Esophagus squamous epithelium (tissue), 5 donors: Measurements from ENCODE around the gene TM9SF1. TPM values are rescaled to one million over a fixed set of nuclear protein-coding genes. Genes with fewer than 3 reads are reported as not detected.

Experiments used
- DNase-seq: peaks from one replicate; lab custom pipeline; 2025; lab: John Stamatoyannopoulos, UW
- H3K27ac ChIP-seq, 4 donors: fragments of 200-600 bp; sonication (generic); one replicate each; pipeline ENCODE4 v1.5.1; 2016 to 2019; ENCODE audit warnings: mild to moderate bottlenecking in 1 of 4
- H3K27me3 ChIP-seq, 4 donors: fragments of 200-600 bp; sonication (generic); 1 replicate in 3 of 4; 2 replicates in 1 of 4; pipeline versions ENCODE4 v1.5.1 to v1.6.0; 2017 to 2021; ENCODE audit warnings: antibody characterized with exemption in 1 of 4
- H3K36me3 ChIP-seq, 3 donors: fragments of 200-600 bp; sonication (generic); one replicate each; pipeline ENCODE4 v1.5.1; 2016 to 2019
- H3K4me1 ChIP-seq, 3 donors: fragments of 200-600 bp; sonication (generic); one replicate each; pipeline ENCODE4 v1.5.1; 2017 to 2019
- H3K4me3 ChIP-seq, 4 donors: fragments of 200-600 bp; sonication (generic); 1 replicate in 3 of 4; 2 replicates in 1 of 4; pipeline ENCODE4 v1.5.1; 2016 to 2019; ENCODE audit warnings: mild to moderate bottlenecking in 2 of 4, moderate library complexity in 1 of 4
- H3K9me3 ChIP-seq, 3 donors: fragments of 200-600 bp; sonication (generic); one replicate each; pipeline ENCODE4 v1.5.1; 2016 to 2019
- POLR2A ChIP-seq, 4 donors: fragments of 450-650 bp; IDR thresholded peaks; one replicate each; pipeline ENCODE4 v1.6.1; 2017; ENCODE audit warnings: antibody characterized with exemption in 4 of 4, mild to moderate bottlenecking in 4 of 4, moderate library complexity in 3 of 4
- WGBS, 2 donors: methylation state at CpG; one replicate each; pipeline ENCODE4 v1.1.5; 2018; 5-methylcytosine and 5-hydroxymethylcytosine counted together
- intact Hi-C: fragments of 100-400 bp; cut with DNase I; formaldehyde crosslinking; loops from one replicate; pipeline ENCODE4 v1.15.0; 2022
- total RNA-seq, 4 donors: library from RNA; depleted of rRNA; stranded (reverse); fragments of >200 nt; gene quantifications; one replicate each; pipeline ENCODE4 v1.1.0, GENCODE V29; 2016
- TF ChIP-seq, protein P1 (sequence below), 6 experiments: fragments of 450-650 bp in 4 of 6; fragments of 200-600 bp in 2 of 6; sonication (generic) in 2 of 6; IDR thresholded peaks; one replicate each; pipeline ENCODE4 v1.5.1; 2016 to 2019; ENCODE audit warnings: antibody characterized with exemption in 6 of 6, mild to moderate bottlenecking in 4 of 6, moderate library complexity in 4 of 6
- donor health status: DM: yes; HTN: yes; CAD: no.

TM9SF1 gene
- total RNA-seq, 4 donors from 2014 or later = 36.4 to 51.3 (median 44.6) TPM

DNA sequence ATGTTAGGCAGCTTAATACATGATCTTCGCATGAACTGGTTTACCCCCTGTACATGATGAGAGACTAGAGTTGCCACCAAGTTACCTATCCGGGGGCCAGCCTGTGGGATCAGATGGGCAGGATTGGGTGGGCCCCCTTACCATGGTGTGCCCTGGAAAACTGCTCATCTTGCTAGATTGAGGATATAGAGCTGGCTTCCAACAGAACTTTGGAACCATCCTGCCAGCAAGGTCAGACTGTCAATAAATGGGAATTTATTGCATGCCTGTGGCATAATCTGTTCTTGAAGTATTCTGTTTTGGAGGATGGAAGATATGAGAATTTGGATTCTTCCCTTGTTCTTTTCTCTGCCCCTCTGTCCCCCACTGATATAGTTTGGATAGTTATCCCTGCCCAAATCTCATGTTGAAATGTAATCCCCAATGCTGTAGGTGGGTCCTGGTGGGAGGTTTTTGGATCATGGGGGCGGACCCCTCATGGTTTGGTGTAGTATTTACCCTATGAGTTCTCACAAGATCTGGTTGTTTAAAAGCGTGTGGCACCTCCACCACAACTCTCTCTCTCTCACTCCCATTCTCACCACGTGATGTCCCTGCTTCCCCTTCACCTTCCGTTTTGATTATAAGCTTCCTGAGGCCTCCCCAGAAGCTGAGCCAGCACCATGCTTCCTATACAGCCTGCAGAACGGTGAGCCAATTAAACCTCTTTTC is 3.7 kb upstream of the TM9SF1 start:
- no peaks in the 10 kb centered on the region for H3K9me3 ChIP-seq
- intact Hi-C loops = no loop called here
- H3K4me1 ChIP-seq = peaks cover 18 to 51% (median 20%) of the 10 kb centered on the region in 3 donors
- H3K27ac ChIP-seq = no peak overlapping the region
- no peak for DNase-seq
- H3K36me3 ChIP-seq = peaks cover 0 to 53% (median 0%) of the 10 kb centered on the region in 3 donors
- no peaks in the 10 kb centered on the region for H3K27me3 ChIP-seq
- TF ChIP-seq POLR2A (IDR thresholded peaks at IDR 0.05) = no peak
- TF ChIP-seq, protein P1, sequence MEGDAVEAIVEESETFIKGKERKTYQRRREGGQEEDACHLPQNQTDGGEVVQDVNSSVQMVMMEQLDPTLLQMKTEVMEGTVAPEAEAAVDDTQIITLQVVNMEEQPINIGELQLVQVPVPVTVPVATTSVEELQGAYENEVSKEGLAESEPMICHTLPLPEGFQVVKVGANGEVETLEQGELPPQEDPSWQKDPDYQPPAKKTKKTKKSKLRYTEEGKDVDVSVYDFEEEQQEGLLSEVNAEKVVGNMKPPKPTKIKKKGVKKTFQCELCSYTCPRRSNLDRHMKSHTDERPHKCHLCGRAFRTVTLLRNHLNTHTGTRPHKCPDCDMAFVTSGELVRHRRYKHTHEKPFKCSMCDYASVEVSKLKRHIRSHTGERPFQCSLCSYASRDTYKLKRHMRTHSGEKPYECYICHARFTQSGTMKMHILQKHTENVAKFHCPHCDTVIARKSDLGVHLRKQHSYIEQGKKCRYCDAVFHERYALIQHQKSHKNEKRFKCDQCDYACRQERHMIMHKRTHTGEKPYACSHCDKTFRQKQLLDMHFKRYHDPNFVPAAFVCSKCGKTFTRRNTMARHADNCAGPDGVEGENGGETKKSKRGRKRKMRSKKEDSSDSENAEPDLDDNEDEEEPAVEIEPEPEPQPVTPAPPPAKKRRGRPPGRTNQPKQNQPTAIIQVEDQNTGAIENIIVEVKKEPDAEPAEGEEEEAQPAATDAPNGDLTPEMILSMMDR (IDR thresholded peaks at IDR 0.05) = no peak
- WGBS, 2 donors = 70 to 85% methylated on average over 7 of the region's 7 CpGs
- H3K4me3 ChIP-seq = no peak overlapping the region

- 83 to 100% methylated on average over 2 of the region's 2 CpGs for WGBS, 2 donors
- DNase-seq = no peak
- no peaks in the 10 kb centered on the region for H3K27me3 ChIP-seq
- no peaks in the 10 kb centered on the region for H3K9me3 ChIP-seq
- no peak overlapping the region for H3K27ac ChIP-seq
- no peak for TF ChIP-seq POLR2A (IDR thresholded peaks at IDR 0.05)
- TF ChIP-seq, protein P1 (IDR thresholded peaks at IDR 0.05) = no peak
- H3K36me3 ChIP-seq = peaks cover 0 to 48% (median 11%) of the 10 kb centered on the region in 3 donors
- H3K4me1 ChIP-seq = peaks cover 18 to 66% (median 20%) of the 10 kb centered on the region in 3 donors
- intact Hi-C loops = no loop called here
- peak overlapping the region in 2 of 4 donors; percentile 99 to 100 for H3K4me3 ChIP-seq
Observed at GRCh38 chr14:24197056-24197450, 1.8 kb upstream of the TM9SF1 start.

GRCh38 chr14:24196071-24197055 is 1.1 kb upstream of the TM9SF1 start:
- TF ChIP-seq POLR2A (IDR thresholded peaks at IDR 0.05) = no peak
- TF ChIP-seq, protein P1 (IDR thresholded peaks at IDR 0.05) = peak in 1 of 6 experiments; percentile 4
- H3K4me1 ChIP-seq = peaks cover 18 to 68% (median 20%) of the 10 kb centered on the region in 3 donors
- no peaks in the 10 kb centered on the region for H3K9me3 ChIP-seq
- intact Hi-C loops = no loop called here
- no peaks in the 10 kb centered on the region for H3K27me3 ChIP-seq
- peaks cover 6 to 48% (median 16%) of the 10 kb centered on the region in 3 donors for H3K36me3 ChIP-seq
- peak overlapping the region; percentile 72 to 100 (median 88) for H3K4me3 ChIP-seq
- 31 to 48% methylated on average over 23 to 25 of the region's 33 CpGs for WGBS, 2 donors
- DNase-seq = no peak
- H3K27ac ChIP-seq = peak overlapping the region; percentile 91 to 99 (median 96)

DNA sequence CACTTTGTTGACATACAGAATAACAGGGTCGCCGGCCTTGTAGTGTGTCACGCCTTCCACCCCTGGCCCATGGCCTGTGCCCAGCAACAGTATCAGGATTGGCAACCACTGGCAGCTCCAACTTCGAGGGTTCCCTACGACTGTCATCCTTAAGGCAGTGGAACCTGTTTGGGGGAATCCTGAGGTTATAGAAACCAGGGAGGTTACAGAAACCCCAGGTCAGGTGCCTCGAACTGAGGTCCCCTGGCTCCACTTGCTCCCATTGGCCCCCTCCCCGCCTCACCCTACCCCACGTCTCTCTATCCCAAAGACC is 412 bp downstream of the TM9SF1 start:
- H3K36me3 ChIP-seq = peaks cover 6 to 46% (median 16%) of the 10 kb centered on the region in 3 donors
- peak overlapping the region; percentile 91 to 99 (median 96) for H3K27ac ChIP-seq
- peaks cover 18 to 61% (median 20%) of the 10 kb centered on the region in 3 donors for H3K4me1 ChIP-seq
- no peaks in the 10 kb centered on the region for H3K9me3 ChIP-seq
- no peaks in the 10 kb centered on the region for H3K27me3 ChIP-seq
- DNase-seq = no peak
- peak overlapping the region; percentile 72 to 100 (median 88) for H3K4me3 ChIP-seq
- TF ChIP-seq, protein P1 (IDR thresholded peaks at IDR 0.05) = no peak
- TF ChIP-seq POLR2A (IDR thresholded peaks at IDR 0.05) = no peak
- 17 to 48% methylated on average over 5 to 8 of the region's 8 CpGs for WGBS, 2 donors
- intact Hi-C loops = no loop called here
